Mucosa of rectum (tissue), 2 donors: ENCODE measurements around the gene IFT27.

ENCODE experiments used
- H3K27ac ChIP-seq, 2 donors: one replicate each; pipeline ENCODE4 v1.7.0; 2013; ENCODE audit warnings: inconsistent platforms in 2 of 2, low read depth in 2 of 2, low read length in 2 of 2
- H3K27me3 ChIP-seq, 2 donors: one replicate each; pipeline ENCODE4 v1.7.0; 2013; ENCODE audit warnings: low read length in 2 of 2; ENCODE audit not compliant: control insufficient read depth in 2 of 2, insufficient read depth in 2 of 2
- H3K36me3 ChIP-seq, 2 donors: one replicate each; pipeline ENCODE4 v1.7.0; 2013; ENCODE audit warnings: low read length in 2 of 2; ENCODE audit not compliant: control insufficient read depth in 2 of 2, insufficient read depth in 2 of 2
- H3K4me1 ChIP-seq, 2 donors: one replicate each; pipeline ENCODE4 v1.7.0; 2013; ENCODE audit warnings: low read length in 2 of 2, mild to moderate bottlenecking in 1 of 2; ENCODE audit not compliant: control insufficient read depth in 2 of 2, insufficient read depth in 2 of 2
- H3K4me3 ChIP-seq, 2 donors: one replicate each; pipeline ENCODE4 v1.7.0; 2013; ENCODE audit warnings: low read length in 2 of 2
- H3K9ac ChIP-seq, 2 donors: one replicate each; pipeline ENCODE4 v1.7.0; 2013; ENCODE audit warnings: low read length in 2 of 2, low read depth in 1 of 2, mild to moderate bottlenecking in 1 of 2
- H3K9me3 ChIP-seq, 2 donors: one replicate each; pipeline ENCODE4 v1.7.0; 2013; ENCODE audit warnings: low read length in 2 of 2; ENCODE audit not compliant: control insufficient read depth in 2 of 2
- donor health status: healthy.
- donor health status: Normal muscosa, but diverticular disease.

IFT27 gene

GRCh38 chr22:36713436-36713835, 62.5 kb downstream of the IFT27 start:
- Histone ChIP-seq H3K27ac (no peak overlapping the region), H3K4me1 (no peaks in the 10 kb centered on the region), H3K9me3 (no peaks in the 10 kb centered on the region), H3K36me3 (no peaks in the 10 kb centered on the region), H3K27me3 (peaks cover 0 to 3% of the 10 kb centered on the region in 2 donors), H3K4me3 (no peak overlapping the region), H3K9ac (no peak overlapping the region)
